H54 (cell line): ENCODE measurements around the gene KRT14.
"Not testable (repeated sequence)": the region's sequence is repeated elsewhere in the genome, so short reads cannot be mapped to it uniquely, and the experiment has no call there.

Source experiments
- DNase-seq: peaks from one replicate; pipeline ENCODE4 v3.0.0; 2011; ENCODE audit warnings: low spot score, mixed read lengths; ENCODE audit not compliant: insufficient read length
- FAIRE-seq: peaks from 3 replicates; lab custom pipeline; 2011; peaks lifted over from hg19 to GRCh38; lab: Jason Lieb, UNC
- POLR2A ChIP-seq: IDR thresholded peaks from 2 replicates; pipeline ENCODE4 v1.6.1; 2011; ENCODE audit warnings: low read depth, mild to moderate bottlenecking, low read length

The KRT14 gene

GRCh38 chr17:41619036-41619926 lies 32.6 kb upstream of the KRT14 start:
- FAIRE-seq (no peak), DNase-seq (no peak)
- no peak for TF ChIP-seq POLR2A

- FAIRE-seq, result no peak
- TF ChIP-seq POLR2A, result no peak
- DNase-seq, result no peak
Measured at GRCh38 chr17:41618341-41619035, 31.8 kb upstream of the KRT14 start.

- no peak for TF ChIP-seq POLR2A
- no peak for FAIRE-seq
Measured at GRCh38 chr17:41617698-41618097, 31.0 kb upstream of the KRT14 start.

GRCh38 chr17:41617136-41617535 lies 30.4 kb upstream of the KRT14 start:
- no peak for DNase-seq
- no peak for FAIRE-seq
- no peak for TF ChIP-seq POLR2A

More at GRCh38 chr17:41617698-41618097, 31.0 kb upstream of the KRT14 start:
- DNase-seq, result no peak

- not testable (repeated sequence) for DNase-seq, FAIRE-seq
Measured at GRCh38 chr17:41616486-41616885, 29.8 kb upstream of the KRT14 start.

- no peak for DNase-seq
- FAIRE-seq, result no peak
- no peak for TF ChIP-seq POLR2A
Measured at GRCh38 chr17:41615454-41615853, 28.8 kb upstream of the KRT14 start.

GRCh38 chr17:41614767-41615166 lies 28.1 kb upstream of the KRT14 start:
- FAIRE-seq, DNase-seq: not testable (repeated sequence)

GRCh38 chr17:41614098-41614497 lies 27.4 kb upstream of the KRT14 start:
- DNase-seq, result no peak
- no peak for TF ChIP-seq POLR2A
- FAIRE-seq, result no peak

GRCh38 chr17:41613277-41614082 lies 26.8 kb upstream of the KRT14 start:
- no peak for TF ChIP-seq POLR2A
- FAIRE-seq, result no peak
- DNase-seq, result no peak

- FAIRE-seq, result not testable (repeated sequence)
- DNase-seq, result peak; percentile 54
Measured at GRCh38 chr17:41612376-41613160, 25.9 kb upstream of the KRT14 start, which contains the start of gene KRT16. Gene KRT16, minus strand, starts transcription at chr17:41612767. Its CDS starts 79 bp downstream, at chr17:41612688.

- TF ChIP-seq POLR2A, result no peak
- FAIRE-seq, result no peak
- no peak for DNase-seq
Measured at GRCh38 chr17:41610965-41611640, 24.4 kb upstream of the KRT14 start.

- FAIRE-seq, DNase-seq: not testable (repeated sequence)
Measured at GRCh38 chr17:41610061-41610517, 23.4 kb upstream of the KRT14 start.

GRCh38 chr17:41606930-41607329 lies 20.2 kb upstream of the KRT14 start:
- not testable (repeated sequence) for DNase-seq, FAIRE-seq
